Measurements from ENCODE around the gene PXDN. TPM values are rescaled to one million over a fixed set of nuclear protein-coding genes. Genes with fewer than 3 reads are reported as not detected.

The PXDN gene
- total and polyA plus RNA-seq, 2 donors (not counting 1 experiment from before 2014, with no cell fraction given), result 0.21 to 1.4 TPM

- WGBS (ENCODE audit: insufficient coverage), result 92% methylated on average over 17 of the region's 17 CpGs
- Histone ChIP-seq H3K36me3 (replicated peaks in 1 of 2; ENCODE audit: control extremely low read depth in 1 of 2, control insufficient read depth in 1 of 2, extremely low read depth in 1 of 2, insufficient read depth in 2 of 2, low read length in 1 of 2) (no peaks in the 10 kb centered on the region), H2AFZ (ENCODE audit: insufficient read depth, low read depth, low read length, poor library complexity, severe bottlenecking) (no peak overlapping the region), H3K4me3 (ENCODE audit: control extremely low read depth in 1 of 5, extremely low read depth in 1 of 5, insufficient read depth in 1 of 5, low read depth in 2 of 5, low read length in 4 of 5) (no peak overlapping the region), H3K27me3 (replicated peaks in 1 of 4; ENCODE audit: control extremely low read depth in 1 of 4, control insufficient read depth in 3 of 4, insufficient read depth in 4 of 4, low read length in 3 of 4) (peaks cover 0 to 27% (median 3%) of the 10 kb centered on the region in 4 experiments), H3K79me2 (ENCODE audit: control insufficient read depth, insufficient read depth, low read length) (no peaks in the 10 kb centered on the region), H3K4me2 (replicated peaks; ENCODE audit: low read depth, low read length, poor library complexity, severe bottlenecking) (no peak overlapping the region), H3K4me1 (ENCODE audit: control insufficient read depth in 2 of 2, insufficient read depth in 2 of 2, low read length in 2 of 2) (no peaks in the 10 kb centered on the region), H4K20me1 (ENCODE audit: control insufficient read depth, insufficient read depth, low read length, poor library complexity, severe bottlenecking) (no peaks in the 10 kb centered on the region), H3K9me3 (ENCODE audit: control extremely low read depth in 1 of 3, control insufficient read depth in 2 of 3, insufficient read depth in 1 of 3, low read length in 2 of 3) (peaks cover 0 to 6% (median 0%) of the 10 kb centered on the region in 3 donors), H3K27ac (ENCODE audit: low read length in 2 of 2) (no peak overlapping the region), H3K9ac (ENCODE audit: low read length) (no peak overlapping the region)
- ChIA-PET POLR2A (no interaction called here), CTCF (no interaction called here)
- DNase-seq, result no peak
- intact Hi-C loops (cut with micrococcal nuclease), result no loop called here
- Mint-ChIP-seq H3K27me3 (peaks cover 14% of the 10 kb centered on the region), H3K27ac (no peak overlapping the region), H3K4me3 (no peak overlapping the region), H3K4me1 (no peaks in the 10 kb centered on the region), H3K9me3 (ENCODE audit: insufficient read depth) (peaks cover 3% of the 10 kb centered on the region)
- no peak for TF ChIP-seq EZH2 (IDR thresholded peaks at IDR 0.05; ENCODE audit: borderline replicate concordance, insufficient read depth, low read depth, low read length, poor library complexity, severe bottlenecking)
- no peak for TF ChIP-seq CTCF (IDR thresholded peaks at IDR 0.05)
- no peak for ATAC-seq (ENCODE audit: low read depth)
Measured at GRCh38 chr2:1585635-1586034, 158.7 kb downstream of the PXDN start.

- Mint-ChIP-seq H3K9me3 (ENCODE audit: insufficient read depth) (no peaks in the 10 kb centered on the region), H3K27me3 (peaks cover 7% of the 10 kb centered on the region), H3K4me1 (no peaks in the 10 kb centered on the region), H3K27ac (no peak overlapping the region), H3K4me3 (no peak overlapping the region)
- Histone ChIP-seq H3K36me3 (replicated peaks in 1 of 2; ENCODE audit: control extremely low read depth in 1 of 2, control insufficient read depth in 1 of 2, extremely low read depth in 1 of 2, insufficient read depth in 2 of 2, low read length in 1 of 2) (no peaks in the 10 kb centered on the region), H3K4me3 (ENCODE audit: control extremely low read depth in 1 of 5, extremely low read depth in 1 of 5, insufficient read depth in 1 of 5, low read depth in 2 of 5, low read length in 4 of 5) (no peak overlapping the region), H3K4me1 (ENCODE audit: control insufficient read depth in 2 of 2, insufficient read depth in 2 of 2, low read length in 2 of 2) (no peaks in the 10 kb centered on the region), H3K9me3 (ENCODE audit: control extremely low read depth in 1 of 3, control insufficient read depth in 2 of 3, insufficient read depth in 1 of 3, low read length in 2 of 3) (peaks cover 0 to 6% (median 0%) of the 10 kb centered on the region in 3 donors), H3K4me2 (replicated peaks; ENCODE audit: low read depth, low read length, poor library complexity, severe bottlenecking) (no peak overlapping the region), H3K27ac (ENCODE audit: low read length in 2 of 2) (no peak overlapping the region), H3K27me3 (replicated peaks in 1 of 4; ENCODE audit: control extremely low read depth in 1 of 4, control insufficient read depth in 3 of 4, insufficient read depth in 4 of 4, low read length in 3 of 4) (peaks cover 0 to 20% (median 3%) of the 10 kb centered on the region in 4 experiments), H3K79me2 (ENCODE audit: control insufficient read depth, insufficient read depth, low read length) (no peaks in the 10 kb centered on the region), H4K20me1 (ENCODE audit: control insufficient read depth, insufficient read depth, low read length, poor library complexity, severe bottlenecking) (no peaks in the 10 kb centered on the region), H3K9ac (ENCODE audit: low read length) (no peak overlapping the region), H2AFZ (ENCODE audit: insufficient read depth, low read depth, low read length, poor library complexity, severe bottlenecking) (no peak overlapping the region)
- ATAC-seq (ENCODE audit: low read depth) (no peak), DNase-seq (no peak)
- POLR2A ChIA-PET, result no interaction called here
- TF ChIP-seq EZH2 (IDR thresholded peaks at IDR 0.05; ENCODE audit: borderline replicate concordance, insufficient read depth, low read depth, low read length, poor library complexity, severe bottlenecking) (no peak), CTCF (IDR thresholded peaks at IDR 0.05) (no peak)
- WGBS (ENCODE audit: insufficient coverage), result 92% methylated on average over 17 of the region's 18 CpGs
- intact Hi-C loops (cut with micrococcal nuclease), result no loop called here
- CTCF ChIA-PET, result no interaction called here
Measured at GRCh38 chr2:1584691-1585485, 159.4 kb downstream of the PXDN start.
